A549 (cell line): ENCODE data around the gene SNORC.

Experiments used
- BHLHE40 ChIP-seq: IDR thresholded peaks from 2 replicates; pipeline ENCODE4 v1.6.1; 2012; ENCODE audit warnings: low read depth, low read length, inconsistent platforms
- JUN ChIP-seq, 2 experiments: fragments of >200 bp; sonication (Bioruptor Twin); formaldehyde crosslinking; IDR thresholded peaks; 2 replicates in 1 of 2; 3 replicates in 1 of 2; pipeline ENCODE4 v1.6.1; 2016 to 2017
- KDM1A ChIP-seq: fragments of 200-600 bp; sonication (generic); IDR thresholded peaks from 2 replicates; pipeline ENCODE4 v1.6.1; 2016; ENCODE audit warnings: low read depth, mild to moderate bottlenecking
- MAFK ChIP-seq: fragments of 450-650 bp; IDR thresholded peaks from 2 replicates; pipeline ENCODE4 v1.6.1; 2014; ENCODE audit not compliant: partially characterized antibody
- MAZ ChIP-seq: fragments of 150-350 bp; IDR thresholded peaks from 2 replicates; pipeline ENCODE4 v1.6.1; 2014; ENCODE audit warnings: antibody characterized with exemption, low read depth, low read length, borderline replicate concordance
- NR3C1 ChIP-seq: fragments of >200 bp; sonication (Bioruptor Twin); formaldehyde crosslinking; IDR thresholded peaks from 3 replicates; pipeline ENCODE4 v1.6.1; 2017
- PHF8 ChIP-seq: fragments of 200-600 bp; sonication (generic); IDR thresholded peaks from 2 replicates; pipeline ENCODE4 v1.6.1; 2016; ENCODE audit warnings: low read depth, mild to moderate bottlenecking, antibody characterized with exemption, moderate library complexity, borderline replicate concordance
- POLR2A ChIP-seq: IDR thresholded peaks from 2 replicates; pipeline ENCODE4 v1.6.1; 2012; ENCODE audit warnings: mild to moderate bottlenecking, low read length
- RAD21 ChIP-seq, 2 experiments: fragments of >200 bp in 1 of 2; sonication (Bioruptor Twin) in 1 of 2; formaldehyde crosslinking in 1 of 2; IDR thresholded peaks in 1 of 2; conservative IDR thresholded peaks in 1 of 2; 2 replicates in 1 of 2; 3 replicates in 1 of 2; pipeline ENCODE4 v1.6.1; 2012 to 2018; ENCODE audit warnings: inconsistent platforms in 1 of 2
- RFX5 ChIP-seq: fragments of 450-650 bp; IDR thresholded peaks from 2 replicates; pipeline ENCODE4 v1.7.1; 2014; ENCODE audit warnings: antibody characterized with exemption, mild to moderate bottlenecking, moderate library complexity
- SREBF2 ChIP-seq: fragments of 450-650 bp; IDR thresholded peaks from 2 replicates; pipeline ENCODE4 v1.6.1; 2014; ENCODE audit warnings: mild to moderate bottlenecking, moderate library complexity
- TF ChIP-seq, protein P1 (sequence below): fragments of >200 bp; sonication (Bioruptor Twin); formaldehyde crosslinking; IDR thresholded peaks from 3 replicates; pipeline ENCODE4 v1.5.1; 2016
- TF ChIP-seq, protein P2 (sequence below): fragments of 150-350 bp; IDR thresholded peaks from 2 replicates; pipeline ENCODE4 v1.6.1; 2014; ENCODE audit warnings: low read depth, mild to moderate bottlenecking, low read length

DNA sequence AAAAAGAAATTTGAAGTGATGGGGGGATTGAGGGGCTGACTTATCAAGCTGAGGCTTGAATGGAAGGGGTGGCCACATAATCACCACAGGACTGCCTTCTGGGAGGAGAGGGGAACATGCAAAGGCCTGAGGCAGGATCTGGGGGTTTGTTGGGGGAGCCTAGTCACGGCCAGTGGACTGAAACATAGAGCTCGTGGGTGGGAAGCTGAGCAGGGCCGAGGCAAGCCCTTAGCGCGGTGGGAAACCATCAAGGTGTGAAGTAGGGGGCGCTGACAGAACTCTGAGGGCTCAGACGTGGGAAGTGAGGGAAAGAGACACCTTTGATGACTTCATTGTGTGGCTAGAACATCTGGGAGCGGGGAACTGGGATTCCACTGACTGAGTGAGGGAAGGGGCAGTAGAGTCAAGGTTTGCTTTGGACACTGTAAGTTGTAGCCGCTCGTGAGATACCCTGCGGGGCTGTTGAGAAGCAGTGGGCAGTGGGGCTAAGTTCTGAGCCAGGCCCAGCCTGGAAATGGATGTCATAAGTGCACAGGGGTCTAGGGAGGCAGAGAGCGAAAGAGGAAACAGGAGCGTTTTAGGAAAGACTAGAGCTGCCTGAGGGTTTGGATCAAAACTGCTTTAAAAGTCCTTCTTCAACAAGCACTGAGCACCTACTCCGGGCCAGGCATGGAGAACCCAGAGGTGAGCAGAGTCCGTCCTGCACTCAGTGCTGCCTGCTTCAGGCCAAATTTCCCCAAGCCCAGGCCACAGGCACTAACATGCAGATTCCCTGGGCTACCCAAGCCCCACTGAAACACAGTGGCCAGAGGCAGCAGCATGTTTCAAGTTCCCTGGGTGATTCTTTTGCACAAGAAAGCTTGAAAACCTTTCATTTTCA lies 686 bp upstream of the SNORC start:
- TF ChIP-seq, protein P1, sequence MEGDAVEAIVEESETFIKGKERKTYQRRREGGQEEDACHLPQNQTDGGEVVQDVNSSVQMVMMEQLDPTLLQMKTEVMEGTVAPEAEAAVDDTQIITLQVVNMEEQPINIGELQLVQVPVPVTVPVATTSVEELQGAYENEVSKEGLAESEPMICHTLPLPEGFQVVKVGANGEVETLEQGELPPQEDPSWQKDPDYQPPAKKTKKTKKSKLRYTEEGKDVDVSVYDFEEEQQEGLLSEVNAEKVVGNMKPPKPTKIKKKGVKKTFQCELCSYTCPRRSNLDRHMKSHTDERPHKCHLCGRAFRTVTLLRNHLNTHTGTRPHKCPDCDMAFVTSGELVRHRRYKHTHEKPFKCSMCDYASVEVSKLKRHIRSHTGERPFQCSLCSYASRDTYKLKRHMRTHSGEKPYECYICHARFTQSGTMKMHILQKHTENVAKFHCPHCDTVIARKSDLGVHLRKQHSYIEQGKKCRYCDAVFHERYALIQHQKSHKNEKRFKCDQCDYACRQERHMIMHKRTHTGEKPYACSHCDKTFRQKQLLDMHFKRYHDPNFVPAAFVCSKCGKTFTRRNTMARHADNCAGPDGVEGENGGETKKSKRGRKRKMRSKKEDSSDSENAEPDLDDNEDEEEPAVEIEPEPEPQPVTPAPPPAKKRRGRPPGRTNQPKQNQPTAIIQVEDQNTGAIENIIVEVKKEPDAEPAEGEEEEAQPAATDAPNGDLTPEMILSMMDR = no peak
- no peak for TF ChIP-seq JUN (IDR thresholded peaks at IDR 0.05)
- TF ChIP-seq POLR2A = no peak
- TF ChIP-seq RAD21 (conservative IDR thresholded peaks at IDR 0.05 in 1 of 2, IDR thresholded peaks at IDR 0.05 in 1 of 2) = no peak
- no peak for TF ChIP-seq PHF8
- TF ChIP-seq BHLHE40 = no peak
- TF ChIP-seq MAZ = no peak
- no peak for TF ChIP-seq NR3C1
- TF ChIP-seq MAFK = no peak
- no peak for TF ChIP-seq RFX5
- TF ChIP-seq KDM1A = no peak
- TF ChIP-seq, protein P2, sequence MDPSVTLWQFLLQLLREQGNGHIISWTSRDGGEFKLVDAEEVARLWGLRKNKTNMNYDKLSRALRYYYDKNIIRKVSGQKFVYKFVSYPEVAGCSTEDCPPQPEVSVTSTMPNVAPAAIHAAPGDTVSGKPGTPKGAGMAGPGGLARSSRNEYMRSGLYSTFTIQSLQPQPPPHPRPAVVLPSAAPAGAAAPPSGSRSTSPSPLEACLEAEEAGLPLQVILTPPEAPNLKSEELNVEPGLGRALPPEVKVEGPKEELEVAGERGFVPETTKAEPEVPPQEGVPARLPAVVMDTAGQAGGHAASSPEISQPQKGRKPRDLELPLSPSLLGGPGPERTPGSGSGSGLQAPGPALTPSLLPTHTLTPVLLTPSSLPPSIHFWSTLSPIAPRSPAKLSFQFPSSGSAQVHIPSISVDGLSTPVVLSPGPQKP = no peak
- TF ChIP-seq SREBF2 = no peak
